ENCODE results near the gene TAF6L.
"Not testable (repeated sequence)": the region's sequence is repeated elsewhere in the genome, so short reads cannot be mapped to it uniquely, and the experiment has no call there.

Gene TAF6L

DNA sequence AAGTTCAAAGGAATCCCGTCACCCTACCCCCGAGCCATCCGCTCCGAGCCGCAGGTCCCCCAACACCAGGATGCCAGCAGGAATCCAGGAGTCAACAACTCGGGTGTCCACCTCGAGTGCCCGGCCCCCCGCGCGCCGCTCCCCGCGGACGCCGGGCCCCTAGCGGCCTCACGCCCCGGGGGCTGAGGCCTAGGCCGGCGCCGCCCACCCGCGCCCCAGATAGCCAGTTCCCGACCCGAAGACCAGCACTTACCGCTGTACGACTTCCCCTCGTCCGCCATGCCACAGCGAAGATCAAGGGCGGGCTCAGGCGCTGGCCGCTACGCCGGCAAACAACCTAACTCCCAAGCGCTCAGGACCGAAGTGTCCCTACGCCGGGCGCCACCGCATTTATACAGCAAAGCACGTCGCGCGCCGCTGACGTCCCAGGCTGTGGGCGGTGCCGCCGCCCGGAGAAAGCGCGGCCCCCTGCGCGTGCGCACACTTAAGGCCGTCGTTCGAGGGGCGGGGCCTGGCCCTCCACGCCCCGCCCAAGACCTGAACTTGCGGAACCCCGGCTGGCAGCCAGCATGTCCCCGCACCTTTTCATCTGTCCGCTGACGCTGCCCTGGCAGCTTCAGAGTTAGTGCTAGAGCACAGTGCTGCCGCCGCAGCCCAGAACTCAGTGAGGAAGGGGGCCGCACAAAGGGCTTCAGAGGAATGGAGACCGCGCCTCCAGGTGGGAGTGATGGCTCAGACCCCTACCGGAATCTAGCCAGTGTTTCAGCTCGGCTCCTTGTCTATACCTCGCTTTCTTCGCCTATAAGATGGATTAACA, 34.1 kb downstream of the TAF6L start, which contains the start of gene NXF1:
Gene NXF1, minus strand, starts transcription at position 365 of the 817 bp plus-strand sequence. Its CDS starts 84 bp downstream, at position 281.
- peak; percentile 93 for DNase-seq (ENCODE audit: low spot score)

DNA sequence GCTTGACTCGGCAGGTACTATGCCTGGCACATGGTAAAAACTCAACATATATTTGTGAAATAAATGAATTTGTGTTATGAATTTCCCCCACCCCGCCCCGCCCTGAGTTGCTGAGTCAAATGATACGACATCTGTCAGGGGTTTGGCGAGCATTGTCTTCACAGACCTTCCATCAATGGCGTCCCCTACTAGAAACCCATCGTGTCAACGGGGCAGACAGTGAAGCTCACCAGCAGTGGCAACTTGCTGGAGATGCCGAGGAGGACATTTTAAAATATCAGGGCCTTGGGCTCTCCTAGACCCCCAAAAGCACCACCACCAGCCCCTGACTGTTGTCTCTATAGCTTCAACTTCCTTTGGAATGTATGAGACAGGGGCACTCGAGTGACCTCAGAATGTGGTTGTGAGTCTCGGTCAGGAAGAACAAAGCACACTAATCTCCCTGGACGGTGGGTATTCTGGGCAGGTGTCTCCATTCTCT, 34.8 kb downstream of the TAF6L start:
- DNase-seq (ENCODE audit: low spot score), result no peak

DNA sequence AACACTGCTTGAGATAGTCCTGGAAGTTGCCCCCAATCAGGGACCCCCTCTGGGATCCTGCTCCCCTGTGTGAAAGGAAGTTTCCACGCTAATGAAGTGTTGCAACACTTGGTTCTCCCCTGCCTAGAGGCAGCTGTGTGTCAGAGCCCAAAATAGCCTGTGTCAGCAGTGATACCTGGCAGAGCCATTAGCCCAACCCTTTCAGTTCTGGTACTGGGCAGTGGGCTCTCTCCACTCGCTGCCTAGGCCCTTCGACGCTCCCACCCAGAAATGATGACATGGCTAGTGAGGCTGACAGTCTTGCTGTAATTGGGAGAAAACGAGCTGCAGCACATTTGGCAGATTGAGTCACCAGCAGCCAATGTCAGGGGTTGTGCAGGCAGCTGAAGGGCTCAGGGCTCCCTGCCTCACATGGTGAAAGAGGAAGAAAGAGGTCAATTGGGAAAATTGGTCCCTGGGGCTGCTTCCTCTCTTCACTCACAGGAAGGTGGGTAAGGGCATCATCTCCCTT, 35.5 kb downstream of the TAF6L start:
- no peak for DNase-seq (ENCODE audit: low spot score)

DNA sequence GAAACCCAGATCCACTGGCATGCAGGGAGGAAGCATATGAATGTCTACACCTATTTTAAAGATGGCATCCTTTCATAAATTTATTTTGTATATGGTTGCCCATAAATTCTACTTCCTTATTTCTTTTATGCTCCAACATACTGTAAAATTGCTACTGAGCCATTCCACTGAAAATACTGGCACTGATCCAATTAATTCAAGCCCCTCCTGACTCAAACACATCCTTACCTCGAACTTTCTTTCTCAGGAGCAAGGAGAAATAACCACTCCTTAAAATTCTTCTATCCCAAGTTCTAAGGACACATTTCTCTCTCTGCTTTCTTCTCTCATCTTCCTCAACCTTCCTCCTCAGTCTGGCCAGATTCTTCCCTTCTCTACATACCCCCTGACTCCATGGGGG, 39.6 kb downstream of the TAF6L start:
- DNase-seq (ENCODE audit: low spot score), result no peak

DNA sequence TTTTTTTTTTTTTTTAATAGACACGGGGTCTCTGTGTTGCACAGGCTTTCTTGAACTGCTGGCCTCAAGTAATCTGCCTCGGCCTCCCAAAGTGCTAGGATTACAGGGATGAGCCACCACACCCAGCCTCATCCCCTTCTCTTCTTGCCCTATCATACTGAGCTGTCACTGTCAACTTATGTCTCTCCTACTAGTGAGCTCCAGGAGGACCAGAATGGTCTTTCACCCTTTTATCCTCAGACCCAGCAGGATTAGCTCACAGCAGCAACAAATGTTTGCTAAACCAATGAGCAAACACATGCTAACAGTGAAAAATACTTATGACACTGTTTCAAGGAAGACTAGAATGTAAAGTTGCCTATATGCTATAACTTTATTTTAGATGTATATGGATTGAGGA, 40.5 kb downstream of the TAF6L start:
- DNase-seq (ENCODE audit: low spot score), result no peak

DNA sequence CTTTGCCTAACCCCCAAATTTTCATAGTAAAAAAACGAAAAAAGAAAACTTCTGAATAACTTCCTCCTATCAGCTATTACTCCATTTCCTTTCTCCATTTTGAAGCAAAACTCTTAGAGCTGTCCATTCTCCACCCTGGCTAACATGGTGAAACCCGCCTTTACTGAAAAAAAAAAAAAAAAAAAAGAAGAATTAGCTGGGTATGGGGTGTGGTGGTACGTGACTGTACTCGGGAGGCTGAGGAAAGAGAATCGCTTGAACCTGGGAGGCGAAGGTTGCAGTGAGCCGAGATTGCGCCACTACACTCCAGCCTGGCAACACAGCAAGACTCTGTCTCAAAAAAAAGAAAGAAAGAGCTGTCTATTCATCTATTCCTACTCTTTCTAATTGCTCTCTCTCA, 45.4 kb downstream of the TAF6L start:
- DNase-seq (ENCODE audit: low spot score), result no peak

DNA sequence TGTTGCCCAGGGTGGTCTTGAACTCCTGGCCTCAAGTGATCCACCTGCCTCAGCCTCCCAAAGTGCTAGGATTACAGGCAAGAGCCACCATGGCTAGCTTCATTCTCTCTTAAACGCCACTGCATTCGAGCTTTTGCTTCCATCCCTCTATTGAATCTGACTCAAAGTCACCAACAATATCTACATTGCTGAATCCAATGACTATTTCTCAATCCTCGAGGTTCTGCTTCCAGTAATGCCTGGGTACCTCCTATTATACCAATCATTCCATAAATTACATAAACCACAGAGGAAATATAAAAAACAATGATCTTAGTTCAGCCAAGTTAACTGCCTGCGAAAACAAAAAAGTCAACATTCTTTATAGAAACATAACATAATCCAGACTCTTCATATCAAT, 45.9 kb downstream of the TAF6L start:
- DNase-seq (ENCODE audit: low spot score), result no peak

DNA sequence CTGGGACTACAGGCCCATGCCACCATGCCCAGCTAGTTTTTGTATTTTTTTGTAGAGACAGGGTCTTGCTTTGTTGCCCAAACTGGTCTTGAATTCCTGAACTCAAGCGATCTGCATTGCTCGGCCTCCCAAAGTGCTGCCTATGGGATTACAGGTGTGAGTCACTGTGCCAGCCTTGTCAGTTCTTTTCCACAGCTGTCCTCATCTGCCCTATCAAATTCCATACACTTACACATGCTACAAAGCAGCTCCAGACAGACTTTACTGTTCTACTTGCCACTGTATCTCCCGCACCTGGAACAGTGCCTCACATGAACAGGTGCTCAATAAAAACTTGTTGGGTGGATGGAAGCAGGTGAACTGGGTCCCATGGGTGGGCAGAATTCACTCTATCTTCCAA, 52.5 kb downstream of the TAF6L start:
- no peak for DNase-seq (ENCODE audit: low spot score)

DNA sequence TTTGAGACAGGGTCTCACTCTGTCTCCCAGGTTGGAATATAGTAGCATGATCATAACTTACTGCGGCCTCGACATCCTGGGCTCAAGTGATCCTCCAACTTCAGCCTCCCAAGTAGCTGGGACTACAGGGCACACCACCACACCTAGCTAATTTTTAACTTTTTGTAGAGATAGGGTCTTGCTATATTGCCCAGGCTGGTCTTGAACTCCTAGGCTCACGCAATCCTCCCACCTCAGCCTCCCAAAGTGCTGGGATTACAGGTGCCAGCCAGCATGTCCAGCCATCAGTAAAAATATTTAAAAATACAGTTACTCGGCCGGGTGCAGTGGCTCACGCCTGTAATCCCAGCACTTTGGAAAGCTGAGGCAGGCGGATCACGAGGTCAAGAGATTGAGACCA, 56.9 kb downstream of the TAF6L start:
- not testable (repeated sequence) for DNase-seq (ENCODE audit: low spot score)

DNA sequence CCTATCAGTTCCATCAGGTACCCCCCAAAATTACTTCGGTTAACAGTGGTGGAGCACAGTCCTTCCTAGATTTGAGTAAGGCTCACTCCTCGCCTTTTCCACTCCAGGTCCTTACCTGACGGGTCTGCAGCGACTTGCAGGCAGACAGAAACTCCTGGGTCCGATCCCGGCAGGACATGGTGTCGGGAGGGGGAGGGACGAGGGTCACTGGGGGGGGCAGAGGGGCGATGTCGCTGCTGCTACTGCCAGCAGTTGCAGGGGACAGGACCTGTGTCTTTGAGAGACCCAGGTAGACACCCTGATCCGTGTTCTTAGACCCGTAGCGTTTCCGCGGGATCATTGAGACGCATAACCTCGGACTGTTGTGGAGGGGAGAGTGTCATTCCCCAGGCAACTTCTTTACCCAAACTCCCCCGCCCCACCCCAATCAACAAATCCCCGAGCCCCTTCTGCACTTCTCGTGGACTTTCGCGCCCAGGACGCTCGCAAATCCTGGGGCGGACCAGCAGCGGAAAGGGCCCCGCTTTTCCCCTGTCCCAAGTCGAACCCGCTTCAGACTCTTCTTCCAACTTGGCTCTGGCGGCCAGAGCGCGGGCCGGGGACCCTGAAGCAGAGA, 59.8 kb downstream of the TAF6L start:
- DNase-seq (ENCODE audit: low spot score), result no peak

DNA sequence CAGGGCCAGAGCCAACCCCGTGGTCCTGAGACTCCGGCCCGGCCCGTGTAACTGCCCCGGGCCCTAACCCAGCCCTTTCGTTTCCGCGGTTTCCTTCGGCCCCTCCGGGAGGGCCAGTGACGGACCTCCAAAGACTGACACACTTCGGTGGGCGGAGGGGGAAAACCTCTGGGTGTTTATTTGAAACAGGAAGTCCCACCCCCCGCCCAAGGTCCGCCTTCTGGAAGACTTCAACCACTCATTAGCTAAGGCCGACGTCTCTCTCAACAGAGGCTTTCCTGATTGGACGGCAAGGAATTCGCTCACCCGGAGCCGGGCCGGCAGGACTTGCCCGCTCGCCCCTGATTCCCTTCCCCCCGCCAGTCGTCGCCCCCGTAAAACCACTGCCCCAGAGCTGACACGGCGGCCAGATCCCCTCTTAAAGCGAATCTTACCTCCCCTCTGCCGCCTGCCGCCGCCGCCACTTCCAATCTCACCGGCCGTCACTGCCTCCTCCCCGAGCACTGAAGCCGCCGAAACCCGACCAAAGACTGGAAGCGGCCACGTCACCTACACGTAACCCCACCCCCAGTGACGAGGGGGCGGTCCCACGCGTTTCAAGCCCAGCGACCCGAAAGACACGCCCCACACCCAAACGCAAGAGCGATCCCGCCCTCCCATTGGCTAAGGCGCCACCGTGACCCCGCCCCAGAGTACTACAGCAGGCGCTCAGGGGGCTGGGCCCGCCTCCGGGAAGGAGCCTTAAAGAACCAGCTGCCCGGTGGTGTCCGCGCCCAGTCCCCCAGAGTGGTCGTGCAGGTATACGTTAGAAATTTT, 60.5 kb downstream of the TAF6L start, which contains the start of gene STX5:
Gene STX5, minus strand, starts transcription at position 532 of the 816 bp plus-strand sequence. CDS start 808 bp downstream, outside the sequence.
- peak; percentile 99 for DNase-seq (ENCODE audit: low spot score)

DNA sequence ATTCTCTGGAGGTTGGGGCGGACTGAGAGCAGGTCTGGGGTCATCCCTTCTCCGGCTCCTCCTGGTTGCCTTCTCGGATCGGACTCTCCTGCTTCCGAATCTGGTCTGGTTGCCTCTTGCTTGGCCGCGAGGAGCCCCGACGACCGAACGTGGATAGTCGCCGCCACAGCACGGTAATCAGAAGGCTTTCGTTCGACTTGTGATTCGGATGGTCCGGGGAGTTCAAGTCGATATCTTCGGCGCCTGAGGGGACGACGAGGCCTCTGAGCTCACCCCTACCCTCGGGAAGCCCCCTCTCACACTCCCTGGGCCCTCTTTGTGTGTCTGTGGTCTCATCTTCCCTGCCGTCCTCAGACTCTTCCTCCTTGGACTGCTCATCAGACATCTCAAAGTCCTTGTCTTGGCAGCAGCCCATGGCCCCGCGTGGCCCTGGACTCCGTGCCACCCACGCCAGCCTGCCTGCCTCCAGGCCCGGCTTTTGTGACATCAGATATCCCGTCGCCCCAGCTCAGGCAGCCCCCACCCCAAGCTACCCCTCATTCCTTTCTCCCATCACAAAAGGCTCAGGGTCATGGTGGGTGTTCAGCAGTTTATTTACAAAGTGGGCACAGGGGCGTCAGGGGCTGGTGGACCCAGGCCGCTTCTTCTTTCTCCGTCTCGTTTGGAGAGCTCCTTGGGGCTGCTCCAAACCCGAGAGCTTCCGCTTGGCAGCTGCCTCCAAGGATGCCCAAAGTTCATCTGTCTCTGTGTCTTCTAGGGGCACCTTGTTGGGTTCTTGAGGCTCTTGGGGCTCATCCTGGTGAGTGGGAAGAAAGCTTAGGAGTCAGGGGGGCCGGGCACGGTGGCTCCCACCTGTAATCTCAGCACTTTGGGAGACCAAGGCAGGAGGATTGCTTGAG, 61.4 kb downstream of the TAF6L start, which contains the start of gene TEX54:
Gene TEX54, minus strand, starts transcription at position 506 of the 899 bp plus-strand sequence.
- no peak for DNase-seq (ENCODE audit: low spot score)

DNA sequence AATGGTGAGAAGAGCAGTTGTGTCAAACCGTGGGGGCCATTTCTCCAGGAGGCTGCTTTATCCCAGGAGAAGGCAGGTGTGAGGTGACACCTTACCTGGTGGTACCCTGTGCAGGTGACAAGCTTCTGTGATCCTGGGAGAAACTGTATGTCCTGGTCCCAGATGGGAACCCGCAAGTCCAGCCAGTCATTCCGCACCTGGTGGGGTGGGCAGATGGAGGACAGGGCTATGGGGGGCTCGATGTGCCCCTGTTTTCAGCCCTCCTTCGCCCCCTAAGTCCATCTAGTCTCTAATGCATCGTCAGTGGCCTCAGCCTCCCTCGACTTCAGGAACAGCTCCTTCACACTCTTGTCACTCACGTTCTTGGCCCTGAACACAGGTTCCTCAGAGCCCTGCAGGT, 64.1 kb downstream of the TAF6L start:
- no peak for DNase-seq (ENCODE audit: low spot score)

Data from cerebellar cortex (tissue), 1 donor.